GM13976 (cell line): ENCODE results near the gene SPATS2L.

Experiments used
- DNase-seq: peaks from one replicate; pipeline ENCODE4 v3.0.0; 2012; ENCODE audit warnings: low spot score
- CTCF ChIP-seq: IDR thresholded peaks from 2 replicates; pipeline ENCODE4 v1.5.1; 2012; ENCODE audit warnings: borderline replicate concordance, mild to moderate bottlenecking; ENCODE audit not compliant: insufficient read depth; ENCODE audit errors: extremely low read depth, missing control alignments, control extremely low read depth
- in situ Hi-C: fragments of 300-500 bp; cut with MboI; formaldehyde crosslinking; loops from one replicate; pipeline ENCODE4 v1.12.0; 2022; ENCODE audit warnings: low sequenced_read_pairs, mixed read lengths, inconsistent platforms; ENCODE audit not compliant: unreplicated experiment

SPATS2L gene

GRCh38 chr2:200380833-200381542 is 74.5 kb downstream of the SPATS2L start:
- in situ Hi-C loops: no loop called here
- no peak for DNase-seq
- no peak for TF ChIP-seq CTCF

GRCh38 chr2:200382874-200383273 is 76.4 kb downstream of the SPATS2L start:
- no peak for DNase-seq
- in situ Hi-C loops: no loop called here
- no peak for TF ChIP-seq CTCF

- DNase-seq: peak; percentile 45
- in situ Hi-C loops: no loop called here
- no peak for TF ChIP-seq CTCF
These were observed 77.1 kb downstream of the SPATS2L start for GRCh38 chr2:200383380-200384110.

GRCh38 chr2:200385063-200385635 is 78.7 kb downstream of the SPATS2L start:
- in situ Hi-C loops: no loop called here
- DNase-seq: no peak
- TF ChIP-seq CTCF: no peak

- no peak for TF ChIP-seq CTCF
- in situ Hi-C loops: no loop called here
- DNase-seq: no peak
These were observed 86.7 kb downstream of the SPATS2L start for GRCh38 chr2:200393191-200393590.

- in situ Hi-C loops: no loop called here
- no peak for TF ChIP-seq CTCF
- DNase-seq: no peak
These were observed 87.6 kb downstream of the SPATS2L start for GRCh38 chr2:200394045-200394444.
